Coronary artery (tissue), 2 donors: ENCODE measurements around the gene METTL25.
A peak's percentile ranks its signal among the peaks of the same experiment; 100 is the strongest.

Experiments
- DNase-seq: peaks from one replicate; pipeline ENCODE4 v3.0.0-alpha.2; 2017; ENCODE audit warnings: low spot score
- H3K27ac ChIP-seq, 2 donors: fragments of 200-600 bp; sonication (generic); one replicate each; pipeline ENCODE4 v1.5.1; 2016 to 2019
- H3K4me3 ChIP-seq: fragments of 200-600 bp; sonication (generic); 2 replicates; pipeline ENCODE4 v1.5.1; 2016; ENCODE audit warnings: mild to moderate bottlenecking, moderate library complexity
- CTCF ChIP-seq: fragments of 200-600 bp; sonication (generic); IDR thresholded peaks from one replicate; pipeline ENCODE4 v1.5.1; 2019; ENCODE audit warnings: antibody characterized with exemption

METTL25 gene

GRCh38 chr12:82358200-82359114 lies at the start of gene METTL25, which contains the start of gene CCDC59:
TSS of gene METTL25 (plus strand) at chr12:82358529. CDS start at chr12:82358566, 37 bp downstream.
TSS of gene CCDC59 (minus strand) at chr12:82358387. CDS start at chr12:82358376, 11 bp downstream.
- H3K4me3 ChIP-seq, result peak within 1 kb of the TSS; percentile 75
- H3K27ac ChIP-seq, result peak within 1 kb of the TSS; percentile 90 to 98
- DNase-seq, result peak; percentile 98
- peak; percentile 96 for TF ChIP-seq CTCF

GRCh38 chr12:82314406-82314892 lies 43.9 kb upstream of the METTL25 start:
- no peak for DNase-seq
- no peak overlapping the region for H3K4me3 ChIP-seq
- H3K27ac ChIP-seq, result no peak overlapping the region
- no peak for TF ChIP-seq CTCF

GRCh38 chr12:82319276-82319675 lies 39.1 kb upstream of the METTL25 start:
- no peak for DNase-seq
- Histone ChIP-seq H3K4me3 (no peak overlapping the region), H3K27ac (no peak overlapping the region)
- TF ChIP-seq CTCF, result no peak

GRCh38 chr12:82325540-82326336 lies 32.6 kb upstream of the METTL25 start:
- no peak overlapping the region for H3K27ac ChIP-seq
- no peak for TF ChIP-seq CTCF
- DNase-seq, result no peak
- no peak overlapping the region for H3K4me3 ChIP-seq

GRCh38 chr12:82326905-82327503 lies 31.3 kb upstream of the METTL25 start:
- H3K27ac ChIP-seq, result no peak overlapping the region
- no peak overlapping the region for H3K4me3 ChIP-seq
- DNase-seq, result no peak

GRCh38 chr12:82327861-82328260 lies 30.5 kb upstream of the METTL25 start:
- no peak for TF ChIP-seq CTCF
- H3K4me3 ChIP-seq, result no peak overlapping the region

More at GRCh38 chr12:82326905-82327503, 31.3 kb upstream of the METTL25 start:
- peak; percentile 18 for TF ChIP-seq CTCF

More at GRCh38 chr12:82327861-82328260, 30.5 kb upstream of the METTL25 start:
- no peak overlapping the region for H3K27ac ChIP-seq
- DNase-seq, result no peak
